Loucy (cell line): ENCODE data around the gene SMPX.

Source experiments
- H2AFZ ChIP-seq: fragments of 200-600 bp; sonication (generic); 2 replicates; pipeline ENCODE4 v1.6.0; 2016; ENCODE audit warnings: antibody characterized with exemption, mild to moderate bottlenecking, low read length, moderate library complexity
- H3F3A ChIP-seq: fragments of 200-600 bp; 2 replicates; pipeline ENCODE4 v1.6.0; 2016; ENCODE audit warnings: antibody characterized with exemption, low read depth, mild to moderate bottlenecking
- H3K27me3 ChIP-seq: fragments of 200-600 bp; sonication (generic); 2 replicates; pipeline ENCODE4 v1.6.1; 2014; ENCODE audit warnings: low read length, mild to moderate bottlenecking; ENCODE audit not compliant: insufficient read depth, poor library complexity, severe bottlenecking
- H3K36me3 ChIP-seq: fragments of 200-600 bp; sonication (generic); 2 replicates; pipeline ENCODE4 v1.6.1; 2016; ENCODE audit warnings: low read length; ENCODE audit not compliant: insufficient read depth
- H3K4me1 ChIP-seq: fragments of 200-600 bp; sonication (generic); 2 replicates; pipeline ENCODE4 v1.5.1; 2014; ENCODE audit warnings: low read length, mild to moderate bottlenecking; ENCODE audit not compliant: insufficient read depth, poor library complexity, severe bottlenecking
- H3K4me2 ChIP-seq: fragments of 200-600 bp; sonication (generic); 2 replicates; pipeline ENCODE4 v1.6.0; 2014; ENCODE audit warnings: antibody characterized with exemption, low read length, low read depth, mild to moderate bottlenecking; ENCODE audit not compliant: poor library complexity, severe bottlenecking
- H3K4me3 ChIP-seq: fragments of 200-600 bp; sonication (generic); 2 replicates; pipeline ENCODE4 v1.5.1; 2014; ENCODE audit warnings: low read length, mild to moderate bottlenecking, mixed read lengths; ENCODE audit not compliant: poor library complexity, severe bottlenecking
- H3K79me2 ChIP-seq: fragments of 200-600 bp; sonication (generic); 2 replicates; pipeline ENCODE4 v1.6.1; 2014; ENCODE audit warnings: low read length; ENCODE audit not compliant: insufficient read depth
- H3K9ac ChIP-seq: fragments of 200-600 bp; sonication (generic); 2 replicates; pipeline ENCODE4 v1.6.0; 2014; ENCODE audit warnings: mild to moderate bottlenecking, low read depth, low read length, moderate library complexity; ENCODE audit not compliant: poor library complexity, severe bottlenecking
- H3K9me2 ChIP-seq: fragments of 200-600 bp; sonication (generic); replicated peaks from 2 replicates; pipeline ENCODE4 v1.6.1; 2016; ENCODE audit warnings: low read depth, low read length, mixed read lengths
- H3K9me3 ChIP-seq: fragments of 200-600 bp; sonication (generic); 2 replicates; pipeline ENCODE4 v1.6.1; 2014; ENCODE audit warnings: mild to moderate bottlenecking, antibody characterized with exemption, low read length, low read depth; ENCODE audit not compliant: insufficient read depth
- H4K20me1 ChIP-seq: fragments of 200-600 bp; sonication (generic); 2 replicates; pipeline ENCODE4 v1.6.0; 2014; ENCODE audit warnings: antibody characterized with exemption, low read length, mild to moderate bottlenecking; ENCODE audit not compliant: insufficient read depth, poor library complexity, severe bottlenecking
- CTCF ChIP-seq: fragments of 200-600 bp; sonication (generic); conservative IDR thresholded peaks from 2 replicates; pipeline ENCODE4 v1.5.1; 2014; ENCODE audit warnings: mild to moderate bottlenecking, antibody characterized with exemption, low read length
- EZH2phosphoT487 ChIP-seq: fragments of 200-600 bp; IDR thresholded peaks from 2 replicates; pipeline ENCODE4 v1.6.1; 2018; ENCODE audit warnings: antibody characterized with exemption, mild to moderate bottlenecking, moderate library complexity, borderline replicate concordance

Gene SMPX

GRCh38 chrX:21659320-21659719 is 98.6 kb downstream of the SMPX start:
- Histone ChIP-seq H3K9me2 (no peaks in the 10 kb centered on the region), H3K27me3 (no peaks in the 10 kb centered on the region), H3K9ac (no peak overlapping the region), H3K4me2 (no peak overlapping the region), H2AFZ (no peak overlapping the region), H3K4me1 (no peaks in the 10 kb centered on the region), H3K36me3 (no peaks in the 10 kb centered on the region), H3K9me3 (no peaks in the 10 kb centered on the region), H3K4me3 (no peak overlapping the region), H4K20me1 (no peaks in the 10 kb centered on the region), H3K79me2 (no peaks in the 10 kb centered on the region), H3F3A (no peaks in the 10 kb centered on the region)
- TF ChIP-seq CTCF (no peak), EZH2phosphoT487 (no peak)

- H3K4me3 ChIP-seq, result no peak overlapping the region
- no peak for TF ChIP-seq CTCF
- no peak for TF ChIP-seq EZH2phosphoT487
- H3K4me1 ChIP-seq, result no peaks in the 10 kb centered on the region
- no peak overlapping the region for H3K9ac ChIP-seq
- no peaks in the 10 kb centered on the region for H3F3A ChIP-seq
- H3K4me2 ChIP-seq, result no peak overlapping the region
- no peaks in the 10 kb centered on the region for H3K79me2 ChIP-seq
- H4K20me1 ChIP-seq, result no peaks in the 10 kb centered on the region
- H3K27me3 ChIP-seq, result no peaks in the 10 kb centered on the region
- no peaks in the 10 kb centered on the region for H3K36me3 ChIP-seq
- H2AFZ ChIP-seq, result no peak overlapping the region
- H3K9me3 ChIP-seq, result no peaks in the 10 kb centered on the region
- H3K9me2 ChIP-seq, result no peaks in the 10 kb centered on the region
These were observed 99.2 kb downstream of the SMPX start for GRCh38 chrX:21658746-21659145.

- Histone ChIP-seq H3K9me3 (no peaks in the 10 kb centered on the region), H3K9ac (no peak within 1 kb of the TSS), H3K36me3 (no peaks in the 10 kb centered on the region), H3K4me3 (no peak within 1 kb of the TSS), H4K20me1 (no peaks in the 10 kb centered on the region), H3K27me3 (no peaks in the 10 kb centered on the region), H2AFZ (no peak within 1 kb of the TSS), H3K4me1 (no peaks in the 10 kb centered on the region), H3K79me2 (no peaks in the 10 kb centered on the region), H3K4me2 (no peak within 1 kb of the TSS), H3F3A (no peaks in the 10 kb centered on the region), H3K9me2 (no peaks in the 10 kb centered on the region)
- TF ChIP-seq CTCF (no peak), EZH2phosphoT487 (no peak)
These were observed 99.7 kb downstream of the SMPX start, which contains the start of gene KLHL34 for GRCh38 chrX:21658152-21658737. TSS of gene KLHL34 (minus strand) at chrX:21658330. CDS start at chrX:21657788, 542 bp downstream.
